ENCODE data around the gene RRAGC.
"Not testable (repeated sequence)": the region's sequence is repeated elsewhere in the genome, so short reads cannot be mapped to it uniquely, and the experiment has no call there.

RRAGC gene

GRCh38 chr1:38815903-38816627, 43.5 kb downstream of the RRAGC start:
- H3K4me3 ChIP-seq (ENCODE audit: low read length in 2 of 2) = no peak overlapping the region
- H3K27ac ChIP-seq (ENCODE audit: low read length) = no peak overlapping the region
- H3K27me3 ChIP-seq (ENCODE audit: control insufficient read depth in 1 of 2, insufficient read depth in 2 of 2, low read length in 2 of 2) = peaks cover 43 to 57% of the 10 kb centered on the region in 2 donors
- no peaks in the 10 kb centered on the region for H3K36me3 ChIP-seq (ENCODE audit: control insufficient read depth in 2 of 2, insufficient read depth in 2 of 2, low read length in 2 of 2)
- H3K9ac ChIP-seq (ENCODE audit: low read length in 2 of 2) = no peak overlapping the region
- peaks cover 11% of the 10 kb centered on the region for H3K4me1 ChIP-seq (ENCODE audit: control insufficient read depth, insufficient read depth, low read length)
- no peaks in the 10 kb centered on the region for H3K9me3 ChIP-seq (ENCODE audit: control insufficient read depth in 2 of 2, low read length in 2 of 2)

DNA sequence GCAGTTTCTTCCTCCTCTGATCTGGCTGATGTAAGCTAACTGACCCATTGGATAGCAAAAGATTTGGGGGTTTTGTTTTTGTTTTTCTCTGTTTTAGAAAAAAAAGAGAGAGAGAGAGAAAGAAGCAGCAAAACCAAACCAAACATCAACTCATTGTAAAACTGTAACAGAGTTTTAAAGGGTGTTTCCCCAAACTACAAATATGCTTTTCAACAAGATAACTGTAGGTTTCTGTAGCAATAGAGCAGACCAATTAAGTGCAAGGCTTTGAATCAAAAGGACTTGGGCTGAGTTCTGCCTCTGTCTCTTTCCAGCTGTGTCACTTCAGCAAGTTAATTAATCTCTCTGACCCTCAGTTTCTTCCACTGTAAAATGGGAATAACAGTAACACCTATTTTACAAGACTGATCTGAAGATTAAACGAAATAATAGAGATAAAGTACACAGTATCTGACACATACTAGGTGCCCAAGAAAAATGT, 44.5 kb downstream of the RRAGC start:
- no peaks in the 10 kb centered on the region for H3K9me3 ChIP-seq (ENCODE audit: control insufficient read depth in 2 of 2, low read length in 2 of 2)
- no peaks in the 10 kb centered on the region for H3K36me3 ChIP-seq (ENCODE audit: control insufficient read depth in 2 of 2, insufficient read depth in 2 of 2, low read length in 2 of 2)
- H3K4me3 ChIP-seq (ENCODE audit: low read length in 2 of 2) = no peak overlapping the region
- peaks cover 48 to 60% of the 10 kb centered on the region in 2 donors for H3K27me3 ChIP-seq (ENCODE audit: control insufficient read depth in 1 of 2, insufficient read depth in 2 of 2, low read length in 2 of 2)
- H3K9ac ChIP-seq (ENCODE audit: low read length in 2 of 2) = no peak overlapping the region
- no peak overlapping the region for H3K27ac ChIP-seq (ENCODE audit: low read length)
- H3K4me1 ChIP-seq (ENCODE audit: control insufficient read depth, insufficient read depth, low read length) = peaks cover 11% of the 10 kb centered on the region

DNA sequence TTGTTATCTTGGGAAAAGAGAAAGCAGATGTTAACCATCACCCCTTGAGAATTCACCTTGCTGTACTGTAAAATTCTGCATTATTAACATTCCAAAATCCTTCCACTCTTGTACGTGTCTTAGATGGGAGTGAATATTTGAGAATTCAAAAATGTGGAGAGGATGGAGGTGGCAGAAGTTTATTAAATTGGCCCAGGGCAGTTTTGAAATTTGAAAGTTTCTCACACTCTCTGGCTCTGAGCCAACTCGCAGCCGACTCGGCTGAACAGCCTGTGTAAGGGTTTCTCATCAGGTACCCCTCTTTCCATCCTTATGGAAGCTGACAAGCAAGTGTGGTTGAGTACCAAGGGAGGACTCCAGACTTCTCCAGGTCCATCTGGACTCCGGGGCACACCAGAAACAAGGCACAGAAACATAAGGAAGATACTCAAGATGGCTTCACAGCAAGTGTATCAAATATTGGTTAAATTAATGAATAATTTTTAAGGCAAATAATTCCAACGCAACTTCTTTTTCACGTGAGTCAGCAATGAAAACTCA, 45.1 kb downstream of the RRAGC start:
- H3K27me3 ChIP-seq (ENCODE audit: control insufficient read depth in 1 of 2, insufficient read depth in 2 of 2, low read length in 2 of 2) = peaks cover 51 to 60% of the 10 kb centered on the region in 2 donors
- H3K4me3 ChIP-seq (ENCODE audit: low read length in 2 of 2) = no peak overlapping the region
- H3K4me1 ChIP-seq (ENCODE audit: control insufficient read depth, insufficient read depth, low read length) = peaks cover 11% of the 10 kb centered on the region
- H3K36me3 ChIP-seq (ENCODE audit: control insufficient read depth in 2 of 2, insufficient read depth in 2 of 2, low read length in 2 of 2) = no peaks in the 10 kb centered on the region
- no peak overlapping the region for H3K27ac ChIP-seq (ENCODE audit: low read length)
- H3K9me3 ChIP-seq (ENCODE audit: control insufficient read depth in 2 of 2, low read length in 2 of 2) = no peaks in the 10 kb centered on the region
- H3K9ac ChIP-seq (ENCODE audit: low read length in 2 of 2) = no peak overlapping the region

- Histone ChIP-seq H3K4me3 (ENCODE audit: low read length in 2 of 2) (no peak overlapping the region), H3K27me3 (ENCODE audit: control insufficient read depth in 1 of 2, insufficient read depth in 2 of 2, low read length in 2 of 2) (peaks cover 45 to 51% of the 10 kb centered on the region in 2 donors), H3K9ac (ENCODE audit: low read length in 2 of 2) (no peak overlapping the region), H3K36me3 (ENCODE audit: control insufficient read depth in 2 of 2, insufficient read depth in 2 of 2, low read length in 2 of 2) (no peaks in the 10 kb centered on the region), H3K9me3 (ENCODE audit: control insufficient read depth in 2 of 2, low read length in 2 of 2) (no peaks in the 10 kb centered on the region), H3K4me1 (ENCODE audit: control insufficient read depth, insufficient read depth, low read length) (peaks cover 4% of the 10 kb centered on the region), H3K27ac (ENCODE audit: low read length) (no peak overlapping the region)
Observed at GRCh38 chr1:38812981-38813380, 46.6 kb downstream of the RRAGC start.

GRCh38 chr1:38811466-38811865, 48.1 kb downstream of the RRAGC start:
- not testable (repeated sequence) for H3K9me3 ChIP-seq (ENCODE audit: control insufficient read depth in 2 of 2, low read length in 2 of 2); H3K36me3 ChIP-seq (ENCODE audit: control insufficient read depth in 2 of 2, insufficient read depth in 2 of 2, low read length in 2 of 2); H3K27ac ChIP-seq (ENCODE audit: low read length); H3K9ac ChIP-seq (ENCODE audit: low read length in 2 of 2); H3K4me1 ChIP-seq (ENCODE audit: control insufficient read depth, insufficient read depth, low read length); H3K4me3 ChIP-seq (ENCODE audit: low read length in 2 of 2)
- H3K27me3 ChIP-seq (ENCODE audit: control insufficient read depth in 1 of 2, insufficient read depth in 2 of 2, low read length in 2 of 2) = peaks cover 34 to 44% of the 10 kb centered on the region in 2 donors

DNA sequence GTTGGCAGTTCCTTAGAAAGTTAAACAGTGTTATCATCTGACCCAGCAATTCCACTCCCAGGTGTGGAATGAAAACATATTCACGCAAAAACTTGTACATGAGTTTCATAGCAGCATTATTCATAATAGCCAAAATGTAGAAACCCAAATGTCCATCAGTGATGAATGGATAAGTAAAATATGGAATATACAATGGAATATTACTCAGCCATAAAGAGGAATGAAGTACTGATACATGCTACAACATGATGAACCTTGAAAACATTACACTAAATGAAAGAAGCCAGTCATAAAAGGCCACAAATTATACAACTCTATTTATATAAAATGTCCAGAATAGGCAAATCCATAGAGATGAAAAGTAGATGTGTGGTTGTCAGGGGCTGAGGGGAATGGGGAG, 53.5 kb downstream of the RRAGC start:
- Histone ChIP-seq H3K9me3 (ENCODE audit: control insufficient read depth in 2 of 2, low read length in 2 of 2) (no peaks in the 10 kb centered on the region), H3K9ac (ENCODE audit: low read length in 2 of 2) (no peak overlapping the region), H3K36me3 (ENCODE audit: control insufficient read depth in 2 of 2, insufficient read depth in 2 of 2, low read length in 2 of 2) (no peaks in the 10 kb centered on the region), H3K4me1 (ENCODE audit: control insufficient read depth, insufficient read depth, low read length) (no peaks in the 10 kb centered on the region), H3K4me3 (ENCODE audit: low read length in 2 of 2) (no peak overlapping the region), H3K27me3 (ENCODE audit: control insufficient read depth in 1 of 2, insufficient read depth in 2 of 2, low read length in 2 of 2) (peaks cover 42 to 46% of the 10 kb centered on the region in 2 donors), H3K27ac (ENCODE audit: low read length) (no peak overlapping the region)

DNA sequence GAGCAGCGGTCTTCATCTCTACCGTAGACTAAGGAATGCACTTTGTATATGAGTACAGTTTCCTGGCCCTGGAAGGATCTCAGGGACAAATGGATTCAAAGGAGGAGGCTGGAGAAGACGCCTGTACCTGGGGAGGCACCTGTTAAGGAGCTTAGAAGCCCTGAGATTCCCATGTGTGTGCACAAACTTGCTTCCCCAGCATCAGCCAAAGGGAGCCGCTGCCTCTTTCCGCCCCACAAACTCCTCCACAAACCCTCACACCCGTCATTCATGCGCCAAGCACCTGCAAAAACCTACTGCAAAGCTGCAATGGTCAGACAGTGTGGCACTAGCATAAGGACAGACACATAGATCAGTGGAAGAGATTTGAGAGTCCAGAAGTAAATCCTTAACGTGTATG, 54.5 kb downstream of the RRAGC start:
- H3K4me1 ChIP-seq (ENCODE audit: control insufficient read depth, insufficient read depth, low read length) = no peaks in the 10 kb centered on the region

DNA sequence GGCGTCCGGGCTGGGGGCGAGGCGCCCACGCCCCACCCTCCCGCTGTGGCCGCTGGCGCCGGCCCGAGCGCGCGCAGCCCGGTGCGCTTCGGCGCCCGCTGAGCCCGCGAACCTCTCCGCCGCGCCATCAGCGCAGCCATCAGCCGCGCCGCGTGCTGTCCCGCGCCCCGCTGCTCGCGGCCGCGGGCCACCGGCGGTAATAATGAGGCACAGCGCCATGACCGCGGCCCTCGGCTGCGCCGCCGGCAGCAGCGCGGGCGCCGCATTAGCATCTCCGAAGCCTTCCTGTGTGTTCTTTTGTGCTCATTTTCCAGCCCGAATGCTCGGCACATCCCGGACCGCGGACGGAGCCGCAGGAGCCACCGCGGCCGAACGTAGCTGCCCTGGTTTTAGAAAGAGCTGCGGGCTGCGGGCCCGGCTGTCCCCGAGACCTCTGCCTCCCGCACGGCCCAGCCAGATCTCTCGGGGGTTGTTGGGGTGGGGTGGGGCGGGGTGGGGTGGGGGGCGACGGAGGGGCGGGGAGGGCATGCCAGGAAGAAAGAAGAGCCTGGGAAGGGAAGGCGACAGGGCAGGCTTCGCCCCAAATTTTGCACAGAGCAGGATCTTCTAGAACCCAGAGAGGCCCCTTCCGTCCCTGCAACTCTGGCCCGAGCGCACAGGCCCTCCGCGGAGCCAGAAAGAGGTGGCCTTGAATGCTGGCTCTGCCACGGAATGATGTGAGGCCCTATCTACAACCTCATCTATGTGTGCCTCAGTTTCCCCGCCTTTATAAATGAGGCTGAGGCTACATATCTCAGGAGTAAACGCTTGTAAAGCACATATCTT, 55.3 kb downstream of the RRAGC start:
- Histone ChIP-seq H3K4me3 (ENCODE audit: low read length in 2 of 2) (peak overlapping the region in 1 of 2 donors; percentile 60), H3K27ac (ENCODE audit: low read length) (no peak overlapping the region), H3K27me3 (ENCODE audit: control insufficient read depth in 1 of 2, insufficient read depth in 2 of 2, low read length in 2 of 2) (peaks cover 34 to 46% of the 10 kb centered on the region in 2 donors), H3K4me1 (ENCODE audit: control insufficient read depth, insufficient read depth, low read length) (no peaks in the 10 kb centered on the region), H3K9ac (ENCODE audit: low read length in 2 of 2) (no peak overlapping the region), H3K36me3 (ENCODE audit: control insufficient read depth in 2 of 2, insufficient read depth in 2 of 2, low read length in 2 of 2) (no peaks in the 10 kb centered on the region), H3K9me3 (ENCODE audit: control insufficient read depth in 2 of 2, low read length in 2 of 2) (no peaks in the 10 kb centered on the region)

More for the DNA sequence above, 54.5 kb downstream of the RRAGC start:
- no peak overlapping the region for H3K4me3 ChIP-seq (ENCODE audit: low read length in 2 of 2)
- H3K36me3 ChIP-seq (ENCODE audit: control insufficient read depth in 2 of 2, insufficient read depth in 2 of 2, low read length in 2 of 2) = no peaks in the 10 kb centered on the region
- no peaks in the 10 kb centered on the region for H3K9me3 ChIP-seq (ENCODE audit: control insufficient read depth in 2 of 2, low read length in 2 of 2)
- H3K27me3 ChIP-seq (ENCODE audit: control insufficient read depth in 1 of 2, insufficient read depth in 2 of 2, low read length in 2 of 2) = peaks cover 38 to 46% of the 10 kb centered on the region in 2 donors
- no peak overlapping the region for H3K9ac ChIP-seq (ENCODE audit: low read length in 2 of 2)
- H3K27ac ChIP-seq (ENCODE audit: low read length) = no peak overlapping the region

- H3K4me3 ChIP-seq (ENCODE audit: low read length in 2 of 2) = peak overlapping the region in 1 of 2 donors; percentile 60
- peaks cover 34 to 46% of the 10 kb centered on the region in 2 donors for H3K27me3 ChIP-seq (ENCODE audit: control insufficient read depth in 1 of 2, insufficient read depth in 2 of 2, low read length in 2 of 2)
Observed at GRCh38 chr1:38803647-38804046, 55.9 kb downstream of the RRAGC start.

GRCh38 chr1:38800720-38801671, 58.6 kb downstream of the RRAGC start:
- H3K27me3 ChIP-seq (ENCODE audit: control insufficient read depth in 1 of 2, insufficient read depth in 2 of 2, low read length in 2 of 2) = peaks cover 30 to 31% of the 10 kb centered on the region in 2 donors
- H3K4me1 ChIP-seq (ENCODE audit: control insufficient read depth, insufficient read depth, low read length) = no peaks in the 10 kb centered on the region
- no peak overlapping the region for H3K9ac ChIP-seq (ENCODE audit: low read length in 2 of 2)
- H3K4me3 ChIP-seq (ENCODE audit: low read length in 2 of 2) = no peak overlapping the region
- no peaks in the 10 kb centered on the region for H3K36me3 ChIP-seq (ENCODE audit: control insufficient read depth in 2 of 2, insufficient read depth in 2 of 2, low read length in 2 of 2)
- H3K9me3 ChIP-seq (ENCODE audit: control insufficient read depth in 2 of 2, low read length in 2 of 2) = no peaks in the 10 kb centered on the region
- no peak overlapping the region for H3K27ac ChIP-seq (ENCODE audit: low read length)

More at GRCh38 chr1:38803647-38804046, 55.9 kb downstream of the RRAGC start:
- Histone ChIP-seq H3K9me3 (ENCODE audit: control insufficient read depth in 2 of 2, low read length in 2 of 2) (no peaks in the 10 kb centered on the region), H3K27ac (ENCODE audit: low read length) (no peak overlapping the region), H3K36me3 (ENCODE audit: control insufficient read depth in 2 of 2, insufficient read depth in 2 of 2, low read length in 2 of 2) (no peaks in the 10 kb centered on the region), H3K4me1 (ENCODE audit: control insufficient read depth, insufficient read depth, low read length) (no peaks in the 10 kb centered on the region), H3K9ac (ENCODE audit: low read length in 2 of 2) (no peak overlapping the region)

Measured in stomach smooth muscle (tissue), 2 donors.